ENCODE results near the gene FOXN3. TPM values are rescaled to one million over a fixed set of nuclear protein-coding genes. Genes with fewer than 3 reads are reported as not detected.

The FOXN3 gene
- total RNA-seq, 1 experiment from 2014 or later: 125 TPM

- Mint-ChIP-seq H3K9me3 (no peaks in the 10 kb centered on the region; a peak in 1 of 5 replicates), H3K4me3 (no peak overlapping the region), H3K36me3 (ENCODE audit: insufficient read depth in 1 of 3, low read depth in 3 of 3) (peaks cover 19 to 31% (median 24%) of the 10 kb centered on the region in 3 experiments; a peak in 6 of 7 replicates), H3K27me3 (ENCODE audit: low read depth) (no peaks in the 10 kb centered on the region; the same call in 1 of the 2 replicates), H3K27ac (peak overlapping the region in 1 of 3 experiments; percentile 46; a peak in 2 of 7 replicates), H3K4me1 (peaks cover 47 to 48% of the 10 kb centered on the region in 2 experiments)
- Histone ChIP-seq H2AK5ac (ENCODE audit: insufficient read length, low read length) (no peak overlapping the region), H2BK12ac (ENCODE audit: insufficient read length, low read depth, low read length) (no peak overlapping the region), H3K79me1 (ENCODE audit: insufficient read depth, low read depth, low read length, poor library complexity, severe bottlenecking) (peaks cover 6% of the 10 kb centered on the region), H4K20me1 (ENCODE audit: control insufficient read depth, insufficient read depth, insufficient read length) (no peaks in the 10 kb centered on the region), H4K5ac (ENCODE audit: insufficient read length, low read depth, low read length) (no peak overlapping the region), H3K9me3 (ENCODE audit: control insufficient read depth, low read depth, low read length) (no peaks in the 10 kb centered on the region), H3K4me1 (ENCODE audit: insufficient read depth, low read length) (peaks cover 3% of the 10 kb centered on the region; the same call in 1 of the 2 replicates), H4K91ac (ENCODE audit: insufficient read length, low read depth, low read length) (no peak overlapping the region), H3T11ph (ENCODE audit: low read length) (no peak overlapping the region), H3K23ac (ENCODE audit: insufficient read length, low read depth, low read length) (no peak overlapping the region), H3K18ac (ENCODE audit: insufficient read length, low read depth, low read length) (no peak overlapping the region), H2AFZ (ENCODE audit: low read length) (no peak overlapping the region), H3K4ac (ENCODE audit: low read depth, low read length) (no peak overlapping the region), H2BK120ac (ENCODE audit: low read depth, low read length, poor library complexity, severe bottlenecking) (no peak overlapping the region), H3K56ac (ENCODE audit: insufficient read length, low read depth, low read length) (no peak overlapping the region), H3K27ac (ENCODE audit: insufficient read length, low read depth, low read length) (no peak overlapping the region), H3K14ac (ENCODE audit: insufficient read depth, low read length) (no peak overlapping the region), H4K8ac (replicated peaks; ENCODE audit: insufficient read length, low read depth, low read length) (no peak overlapping the region), H3K79me2 (ENCODE audit: insufficient read depth, low read length) (peaks cover 21% of the 10 kb centered on the region; the same call in 1 of the 2 replicates), H2BK20ac (ENCODE audit: low read depth, low read length, poor library complexity, severe bottlenecking) (no peak overlapping the region), H3K27me3 (ENCODE audit: insufficient read depth, low read length) (no peaks in the 10 kb centered on the region), H3K23me2 (ENCODE audit: insufficient read length, low read depth, low read length, poor library complexity, severe bottlenecking) (no peaks in the 10 kb centered on the region), H2BK15ac (ENCODE audit: low read depth, low read length) (no peak overlapping the region), H2BK5ac (ENCODE audit: insufficient read length, low read length) (no peak overlapping the region), H3K4me2 (ENCODE audit: insufficient read depth, insufficient read length, low read length) (no peak overlapping the region), H3K9ac (ENCODE audit: extremely low read depth, insufficient read length, low read length) (no peak overlapping the region)
- no peak for DNase-seq
- WGBS (ENCODE audit: extremely low coverage, insufficient read length, low lambda C conversion rate): no CpG with 5 or more reads among the region's 5 CpGs
- no peak for TF ChIP-seq CTCF (conservative IDR thresholded peaks at IDR 0.05)
These were observed 85.6 kb downstream of the FOXN3 start for GRCh38 chr14:89331398-89331797.
